IgD-negative memory B cell (primary cell): ENCODE results near the gene OR10A4. TPM values are rescaled to one million over a fixed set of nuclear protein-coding genes. Genes with fewer than 3 reads are reported as not detected.
"Not testable (repeated sequence)": the region's sequence is repeated elsewhere in the genome, so short reads cannot be mapped to it uniquely, and the experiment has no call there.

Experiments used
- H3K27ac Mint-ChIP-seq, 3 donors: one replicate each; pipeline ENCODE4 v1.8.0; 2020 to 2022; ENCODE audit warnings: mild to moderate bottlenecking in 3 of 3, mixed read lengths in 3 of 3, moderate library complexity in 1 of 3
- H3K27me3 Mint-ChIP-seq: one replicate; pipeline ENCODE4 v1.8.0; 2021; ENCODE audit warnings: mixed read lengths
- H3K36me3 Mint-ChIP-seq: one replicate; pipeline ENCODE4 v1.8.0; 2020; ENCODE audit warnings: mild to moderate bottlenecking, mixed read lengths
- H3K4me1 Mint-ChIP-seq, 3 donors: one replicate each; pipeline ENCODE4 v1.8.0; 2020 to 2022; ENCODE audit warnings: mixed read lengths in 3 of 3, mild to moderate bottlenecking in 1 of 3
- H3K4me3 Mint-ChIP-seq, 4 donors: one replicate each; pipeline ENCODE4 v1.8.0; 2020 to 2022; ENCODE audit warnings: mild to moderate bottlenecking in 4 of 4, mixed read lengths in 4 of 4, moderate library complexity in 3 of 4
- H3K9me3 Mint-ChIP-seq, 3 donors: one replicate each; pipeline ENCODE4 v1.8.0; 2020 to 2021; ENCODE audit warnings: mixed read lengths in 3 of 3, mild to moderate bottlenecking in 1 of 3
- polyA plus RNA-seq: library from polyadenylated mRNA; unstranded; fragments of 300-500 nt; fragmentation: Illumina TruSeq; gene quantifications from one replicate; pipeline ENCODE4 v1.2.3, GENCODE V29; 2021

The OR10A4 gene
- polyA plus RNA-seq, 1 donor from 2014 or later = not detected

GRCh38 chr11:6876914-6877313 is 489 bp downstream of the OR10A4 start:
- H3K4me1 Mint-ChIP-seq = no peaks in the 10 kb centered on the region
- peak overlapping the region in 1 of 3 donors; percentile 7 for H3K27ac Mint-ChIP-seq
- H3K27me3 Mint-ChIP-seq = no peaks in the 10 kb centered on the region
- H3K4me3 Mint-ChIP-seq = no peak overlapping the region
- no peaks in the 10 kb centered on the region for H3K36me3 Mint-ChIP-seq
- no peaks in the 10 kb centered on the region for H3K9me3 Mint-ChIP-seq

DNA sequence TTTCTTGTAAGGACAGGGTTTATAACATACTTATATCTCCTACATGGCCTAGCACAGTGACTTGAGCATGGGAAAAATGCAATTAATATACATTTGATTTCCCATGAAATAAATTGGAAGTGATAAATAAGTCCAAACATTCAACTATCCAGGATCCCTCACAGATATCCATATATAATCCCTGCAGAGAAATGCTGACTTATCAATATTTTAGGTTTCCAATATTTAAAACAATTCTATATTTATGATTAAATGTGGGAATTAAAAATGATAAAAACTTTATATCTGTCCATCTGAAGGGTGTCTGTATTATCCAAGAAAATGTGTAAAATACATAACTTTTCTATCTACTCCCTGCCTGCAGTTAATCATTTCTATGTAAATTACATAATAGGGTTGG is 6.3 kb downstream of the OR10A4 start:
- no peaks in the 10 kb centered on the region for H3K4me1 Mint-ChIP-seq
- no peak overlapping the region for H3K4me3 Mint-ChIP-seq
- no peaks in the 10 kb centered on the region for H3K36me3 Mint-ChIP-seq
- peaks cover 3% of the 10 kb centered on the region for H3K27me3 Mint-ChIP-seq
- H3K27ac Mint-ChIP-seq = no peak overlapping the region
- H3K9me3 Mint-ChIP-seq = peaks cover 0 to 2% (median 0%) of the 10 kb centered on the region in 3 donors

DNA sequence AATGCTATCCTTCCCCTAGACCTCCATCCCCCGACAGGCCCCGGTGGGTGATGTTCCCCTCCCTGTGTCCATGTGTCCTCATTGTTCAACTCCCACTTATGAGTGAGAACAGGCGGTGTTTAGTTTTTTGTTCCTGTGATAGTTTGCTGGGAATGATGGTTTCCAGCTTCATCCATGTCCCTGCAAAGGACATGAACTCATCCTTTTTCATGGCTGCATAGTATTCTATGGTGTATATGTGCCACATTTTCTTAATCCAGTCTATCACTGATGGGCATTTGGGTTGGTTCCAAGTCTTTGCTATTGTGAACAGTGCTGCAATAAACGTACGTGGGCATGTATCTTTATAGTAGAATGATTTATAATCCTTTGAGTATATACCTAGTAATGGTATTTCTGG is 11.3 kb downstream of the OR10A4 start:
- not testable (repeated sequence) for H3K27me3 Mint-ChIP-seq, H3K4me3 Mint-ChIP-seq, H3K27ac Mint-ChIP-seq, H3K4me1 Mint-ChIP-seq, H3K36me3 Mint-ChIP-seq, H3K9me3 Mint-ChIP-seq

- Mint-ChIP-seq H3K27me3 (peaks cover 5% of the 10 kb centered on the region), H3K9me3 (peaks cover 0 to 2% (median 2%) of the 10 kb centered on the region in 3 donors), H3K36me3 (no peaks in the 10 kb centered on the region), H3K4me3 (no peak overlapping the region), H3K4me1 (no peaks in the 10 kb centered on the region), H3K27ac (no peak overlapping the region)
Measured at GRCh38 chr11:6888830-6889229, 12.4 kb downstream of the OR10A4 start.

- H3K9me3 Mint-ChIP-seq = peaks cover 0 to 2% (median 2%) of the 10 kb centered on the region in 3 donors
- H3K36me3 Mint-ChIP-seq = no peaks in the 10 kb centered on the region
- peaks cover 5% of the 10 kb centered on the region for H3K27me3 Mint-ChIP-seq
- no peaks in the 10 kb centered on the region for H3K4me1 Mint-ChIP-seq
- no peak overlapping the region for H3K4me3 Mint-ChIP-seq
- no peak overlapping the region for H3K27ac Mint-ChIP-seq
Measured at GRCh38 chr11:6889835-6890234, 13.4 kb downstream of the OR10A4 start.

- H3K4me1 Mint-ChIP-seq = no peaks in the 10 kb centered on the region
- H3K4me3 Mint-ChIP-seq = no peak within 1 kb of the TSS
- H3K27me3 Mint-ChIP-seq = peaks cover 5% of the 10 kb centered on the region
- peaks cover 0 to 2% (median 2%) of the 10 kb centered on the region in 3 donors for H3K9me3 Mint-ChIP-seq
- no peak within 1 kb of the TSS for H3K27ac Mint-ChIP-seq
- no peaks in the 10 kb centered on the region for H3K36me3 Mint-ChIP-seq
Measured at GRCh38 chr11:6892400-6892799, 16.0 kb downstream of the OR10A4 start, which contains the start of gene OR2D2. TSS of gene OR2D2 (minus strand) at chr11:6892500. CDS start at chr11:6892500, 0 bp downstream.

DNA sequence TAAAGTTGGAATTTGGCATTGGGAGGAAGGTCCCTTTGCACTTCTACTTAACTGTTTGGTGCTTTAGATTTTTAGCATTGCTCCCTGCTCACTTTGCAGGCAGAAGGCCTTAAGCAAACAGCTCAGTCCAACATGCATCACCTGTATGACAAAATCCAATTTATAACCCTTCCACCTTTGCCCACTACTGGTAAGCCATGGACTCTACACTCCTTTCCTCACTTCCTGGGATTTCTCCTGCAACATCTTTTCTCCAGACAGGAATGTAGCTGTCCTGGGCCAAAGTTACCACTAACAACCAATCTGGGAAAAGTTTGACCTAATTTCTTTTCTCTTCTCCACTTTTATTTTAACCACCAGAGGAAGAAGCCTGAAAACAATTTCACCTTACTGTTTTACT is 17.7 kb downstream of the OR10A4 start:
- no peaks in the 10 kb centered on the region for H3K4me1 Mint-ChIP-seq
- H3K4me3 Mint-ChIP-seq = no peak overlapping the region
- H3K27ac Mint-ChIP-seq = no peak overlapping the region
- no peaks in the 10 kb centered on the region for H3K36me3 Mint-ChIP-seq
- H3K9me3 Mint-ChIP-seq = peaks cover 0 to 2% (median 0%) of the 10 kb centered on the region in 3 donors
- peaks cover 6% of the 10 kb centered on the region for H3K27me3 Mint-ChIP-seq

GRCh38 chr11:6895010-6895409 is 18.6 kb downstream of the OR10A4 start:
- Mint-ChIP-seq H3K9me3 (no peaks in the 10 kb centered on the region), H3K27ac (no peak overlapping the region), H3K4me3 (no peak overlapping the region), H3K36me3 (no peaks in the 10 kb centered on the region), H3K27me3 (peaks cover 6% of the 10 kb centered on the region), H3K4me1 (no peaks in the 10 kb centered on the region)

GRCh38 chr11:6898911-6899310 is 22.5 kb downstream of the OR10A4 start:
- no peaks in the 10 kb centered on the region for H3K4me1 Mint-ChIP-seq

GRCh38 chr11:6900327-6900999 is 24.0 kb downstream of the OR10A4 start:
- Mint-ChIP-seq H3K27me3 (peaks cover 8% of the 10 kb centered on the region), H3K4me3 (no peak overlapping the region), H3K4me1 (no peaks in the 10 kb centered on the region), H3K27ac (no peak overlapping the region), H3K36me3 (no peaks in the 10 kb centered on the region), H3K9me3 (no peaks in the 10 kb centered on the region)

More at GRCh38 chr11:6898911-6899310, 22.5 kb downstream of the OR10A4 start:
- no peak overlapping the region for H3K27ac Mint-ChIP-seq
- H3K36me3 Mint-ChIP-seq = no peaks in the 10 kb centered on the region
- H3K9me3 Mint-ChIP-seq = no peaks in the 10 kb centered on the region
- H3K4me3 Mint-ChIP-seq = no peak overlapping the region
- peaks cover 8% of the 10 kb centered on the region for H3K27me3 Mint-ChIP-seq

DNA sequence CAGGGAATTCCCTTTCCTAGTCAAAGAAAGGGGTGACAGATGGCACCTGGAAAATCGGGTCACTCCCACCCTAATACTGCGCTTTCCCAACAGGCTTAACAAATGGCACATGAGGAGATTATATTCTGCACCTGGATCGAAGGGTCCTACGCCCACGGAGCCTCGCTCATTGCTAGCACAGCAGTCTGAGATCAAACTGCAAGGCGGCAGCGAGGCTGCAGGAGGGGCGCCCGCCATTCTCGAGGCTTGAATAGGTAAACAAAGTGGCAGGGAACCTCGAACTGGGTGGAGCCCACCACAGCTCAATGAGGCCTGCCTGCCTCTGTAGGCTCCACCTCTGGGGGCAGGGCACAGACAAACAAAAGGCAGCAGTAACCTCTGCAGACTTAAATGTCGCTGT is 28.4 kb downstream of the OR10A4 start:
- H3K4me3 Mint-ChIP-seq, H3K9me3 Mint-ChIP-seq, H3K27me3 Mint-ChIP-seq, H3K4me1 Mint-ChIP-seq, H3K27ac Mint-ChIP-seq, H3K36me3 Mint-ChIP-seq: not testable (repeated sequence)

DNA sequence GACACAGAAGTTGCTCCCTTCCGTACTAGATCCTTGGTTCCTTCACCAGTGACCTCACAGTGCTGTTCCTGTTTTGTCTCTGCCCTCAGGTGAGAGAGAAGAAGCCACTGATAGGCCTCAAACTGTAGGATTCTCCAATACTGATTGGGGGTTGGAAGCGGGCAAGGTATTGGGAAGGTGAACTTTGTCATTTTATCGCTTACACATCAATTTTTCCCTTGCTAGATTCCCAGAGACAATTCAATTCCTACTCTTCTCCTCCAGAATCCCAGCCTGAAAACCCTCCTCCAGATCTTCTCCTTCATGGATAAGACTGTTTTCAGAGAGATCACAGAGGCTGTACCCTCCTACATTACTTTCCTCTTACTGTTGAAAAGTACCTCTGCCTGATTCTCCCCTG is 35.0 kb downstream of the OR10A4 start:
- H3K27me3 Mint-ChIP-seq = peaks cover 1% of the 10 kb centered on the region
- peaks cover 0 to 3% (median 0%) of the 10 kb centered on the region in 3 donors for H3K9me3 Mint-ChIP-seq
- no peak overlapping the region for H3K4me3 Mint-ChIP-seq
- no peaks in the 10 kb centered on the region for H3K36me3 Mint-ChIP-seq
- no peaks in the 10 kb centered on the region for H3K4me1 Mint-ChIP-seq
- no peak overlapping the region for H3K27ac Mint-ChIP-seq

DNA sequence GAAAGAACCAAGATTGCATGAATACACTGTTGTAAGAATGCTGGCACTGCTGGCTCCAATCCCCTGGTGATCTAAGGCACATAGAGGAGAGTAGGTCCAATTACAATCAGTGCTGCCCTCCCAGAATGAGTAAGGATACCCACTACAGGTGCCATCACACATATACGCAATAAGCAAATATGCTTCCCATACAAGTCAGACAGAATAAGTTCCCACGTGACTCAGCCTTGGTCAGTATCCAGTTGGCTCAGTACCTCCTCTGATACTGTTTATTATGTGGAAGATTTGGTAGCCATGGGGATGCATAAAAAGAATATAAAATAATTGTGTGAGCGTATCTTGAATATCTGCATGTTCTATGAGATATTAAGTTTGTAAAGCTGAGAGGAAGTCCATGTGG is 35.5 kb downstream of the OR10A4 start:
- Mint-ChIP-seq H3K9me3 (peaks cover 0 to 3% (median 0%) of the 10 kb centered on the region in 3 donors), H3K27ac (no peak overlapping the region), H3K4me3 (no peak overlapping the region), H3K27me3 (peaks cover 1% of the 10 kb centered on the region), H3K36me3 (no peaks in the 10 kb centered on the region), H3K4me1 (no peaks in the 10 kb centered on the region)

DNA sequence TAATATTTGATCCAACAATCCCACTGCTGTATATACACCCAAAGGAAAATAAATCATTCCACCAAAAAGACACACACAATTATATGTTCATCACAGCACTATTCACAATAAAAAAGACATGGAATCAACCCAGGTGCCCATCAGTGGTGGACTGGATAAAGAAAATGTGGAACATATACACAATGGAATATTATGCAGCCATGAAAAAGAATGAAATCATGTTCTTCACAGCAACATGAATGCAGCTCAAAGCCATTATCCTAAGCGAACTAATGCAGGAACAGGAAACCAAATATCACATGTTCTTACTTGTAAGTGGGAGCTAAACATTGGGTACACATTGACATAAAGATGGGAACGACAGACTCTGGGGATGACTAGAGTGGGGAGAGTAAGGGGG is 43.3 kb downstream of the OR10A4 start:
- Mint-ChIP-seq H3K4me1 (no peaks in the 10 kb centered on the region), H3K4me3 (peak overlapping the region in 1 of 4 donors; percentile 17), H3K9me3 (no peaks in the 10 kb centered on the region), H3K27ac (no peak overlapping the region), H3K36me3 (no peaks in the 10 kb centered on the region), H3K27me3 (peaks cover 6% of the 10 kb centered on the region)

- H3K27ac Mint-ChIP-seq = no peak within 1 kb of the TSS
- H3K4me1 Mint-ChIP-seq = peaks cover 0 to 1% (median under 1%) of the 10 kb centered on the region in 3 donors
- H3K9me3 Mint-ChIP-seq = peaks cover 0 to 2% (median 0%) of the 10 kb centered on the region in 3 donors
- H3K4me3 Mint-ChIP-seq = peak within 1 kb of the TSS in 1 of 4 donors; percentile 41
- no peaks in the 10 kb centered on the region for H3K36me3 Mint-ChIP-seq
- peaks cover 6% of the 10 kb centered on the region for H3K27me3 Mint-ChIP-seq
Measured at GRCh38 chr11:6920702-6921101, 44.3 kb downstream of the OR10A4 start, which contains the start of gene OR2D3. TSS of gene OR2D3 (plus strand) at chr11:6921002. CDS start at chr11:6921002, 0 bp downstream.

DNA sequence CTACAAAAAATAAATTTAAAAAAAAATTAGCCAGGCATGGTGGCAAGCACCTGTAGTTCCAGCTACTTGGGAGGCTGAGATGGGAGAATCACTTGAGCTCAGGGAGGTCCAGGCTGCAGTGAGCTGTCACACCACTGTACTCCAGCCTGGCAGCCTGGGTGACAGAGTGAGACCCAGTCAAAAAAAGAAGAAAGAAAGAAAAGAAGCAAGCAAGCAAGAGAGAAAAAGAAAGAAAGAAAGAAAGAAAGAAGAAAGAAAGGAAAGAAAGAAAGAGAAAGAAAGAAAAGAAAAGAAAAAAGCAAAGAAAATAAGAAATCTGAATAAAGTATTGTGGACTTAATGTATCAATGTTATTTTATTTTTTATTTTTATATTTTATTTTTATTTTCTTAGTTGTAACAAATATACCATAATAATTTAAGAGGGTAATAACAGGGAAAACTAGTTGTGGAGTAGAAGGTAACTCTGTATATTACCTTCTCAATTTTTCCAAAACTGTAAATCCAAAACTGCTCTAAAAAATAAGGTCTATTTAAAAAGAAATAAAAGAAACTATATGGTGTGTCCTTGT is 48.7 kb downstream of the OR10A4 start:
- H3K27ac Mint-ChIP-seq = no peak overlapping the region
- peaks cover 9 to 15% (median 12%) of the 10 kb centered on the region in 3 donors for H3K4me1 Mint-ChIP-seq
- H3K4me3 Mint-ChIP-seq = peak overlapping the region in 1 of 4 donors; percentile 65
- no peaks in the 10 kb centered on the region for H3K36me3 Mint-ChIP-seq
- peaks cover 5% of the 10 kb centered on the region for H3K27me3 Mint-ChIP-seq
- peaks cover 0 to 2% (median 0%) of the 10 kb centered on the region in 3 donors for H3K9me3 Mint-ChIP-seq
